Measurements from ENCODE around the gene DRC7.

DNA sequence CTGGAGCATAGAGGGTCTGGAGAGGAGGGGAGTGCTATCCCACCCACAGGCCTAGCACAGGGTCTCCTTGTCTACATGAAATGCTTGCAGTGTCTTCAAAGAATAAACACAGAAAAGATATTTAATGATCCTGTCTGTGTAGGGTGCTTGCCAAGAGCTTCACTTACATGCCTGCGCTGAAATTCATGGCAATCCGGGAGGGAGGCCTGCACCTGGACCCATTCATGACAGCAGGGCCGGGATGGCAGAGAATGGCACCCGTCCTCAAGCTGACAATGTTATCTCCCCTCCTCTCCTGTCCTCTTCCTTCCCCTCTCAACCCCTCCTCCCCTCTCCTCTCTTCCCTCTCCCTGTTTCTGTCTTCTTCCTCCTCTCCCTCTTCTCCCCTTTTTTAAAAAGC, 24.4 kb upstream of the DRC7 start:
- TF ChIP-seq ERF (CRISPR knock-in tag; IDR thresholded peaks at IDR 0.05), result no peak
- no peak for TF ChIP-seq PTBP1 (IDR thresholded peaks at IDR 0.05; ENCODE audit: low read depth, low read length)
- TF ChIP-seq, protein P1, sequence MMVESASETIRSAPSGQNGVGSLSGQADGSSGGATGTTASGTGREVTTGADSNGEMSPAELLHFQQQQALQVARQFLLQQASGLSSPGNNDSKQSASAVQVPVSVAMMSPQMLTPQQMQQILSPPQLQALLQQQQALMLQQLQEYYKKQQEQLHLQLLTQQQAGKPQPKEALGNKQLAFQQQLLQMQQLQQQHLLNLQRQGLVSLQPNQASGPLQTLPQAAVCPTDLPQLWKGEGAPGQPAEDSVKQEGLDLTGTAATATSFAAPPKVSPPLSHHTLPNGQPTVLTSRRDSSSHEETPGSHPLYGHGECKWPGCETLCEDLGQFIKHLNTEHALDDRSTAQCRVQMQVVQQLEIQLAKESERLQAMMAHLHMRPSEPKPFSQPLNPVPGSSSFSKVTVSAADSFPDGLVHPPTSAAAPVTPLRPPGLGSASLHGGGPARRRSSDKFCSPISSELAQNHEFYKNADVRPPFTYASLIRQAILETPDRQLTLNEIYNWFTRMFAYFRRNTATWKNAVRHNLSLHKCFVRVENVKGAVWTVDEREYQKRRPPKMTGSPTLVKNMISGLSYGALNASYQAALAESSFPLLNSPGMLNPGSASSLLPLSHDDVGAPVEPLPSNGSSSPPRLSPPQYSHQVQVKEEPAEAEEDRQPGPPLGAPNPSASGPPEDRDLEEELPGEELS (CRISPR knock-in tag; IDR thresholded peaks at IDR 0.05; ENCODE audit: borderline replicate concordance), result no peak
- no peak for TF ChIP-seq MYBL2 (IDR thresholded peaks at IDR 0.05; ENCODE audit: low read depth)
- TF ChIP-seq MYBL2 (CRISPR knock-in tag; IDR thresholded peaks at IDR 0.05; ENCODE audit: borderline replicate concordance), result no peak
- no peak for TF ChIP-seq TCF7L2 (IDR thresholded peaks at IDR 0.05; ENCODE audit: low read depth, low read length)
- no peak for TF ChIP-seq EZH2 (IDR thresholded peaks at IDR 0.05; ENCODE audit: borderline replicate concordance, low read depth, low read length)
- no peak for TF ChIP-seq POLR2AphosphoS2 (IDR thresholded peaks at IDR 0.05; ENCODE audit: low read length)
